ENCODE results near the gene SRGAP2B.
"Not testable (repeated sequence)": the region's sequence is repeated elsewhere in the genome, so short reads cannot be mapped to it uniquely, and the experiment has no call there.

The SRGAP2B gene

GRCh38 chr1:144894454-144895201 lies 200.5 kb downstream of the SRGAP2B start:
- not testable (repeated sequence) for H3K9ac ChIP-seq (ENCODE audit: low read depth, low read length); H3K36me3 ChIP-seq (ENCODE audit: insufficient read depth, low read length); H3K4me1 ChIP-seq (ENCODE audit: insufficient read depth, low read length); H3K9me3 ChIP-seq (ENCODE audit: control insufficient read depth, insufficient read depth, low read length)

- H3K4me1 ChIP-seq (ENCODE audit: insufficient read depth, low read length); H3K9me3 ChIP-seq (ENCODE audit: control insufficient read depth, insufficient read depth, low read length); H3K9ac ChIP-seq (ENCODE audit: low read depth, low read length); H3K36me3 ChIP-seq (ENCODE audit: insufficient read depth, low read length): not testable (repeated sequence)
These were observed 201.3 kb downstream of the SRGAP2B start for GRCh38 chr1:144893710-144894438.

- H3K9ac ChIP-seq (ENCODE audit: low read depth, low read length); H3K9me3 ChIP-seq (ENCODE audit: control insufficient read depth, insufficient read depth, low read length); H3K4me1 ChIP-seq (ENCODE audit: insufficient read depth, low read length); H3K36me3 ChIP-seq (ENCODE audit: insufficient read depth, low read length): not testable (repeated sequence)
These were observed 202.1 kb downstream of the SRGAP2B start for GRCh38 chr1:144893062-144893461.

- H3K4me1 ChIP-seq (ENCODE audit: insufficient read depth, low read length); H3K9ac ChIP-seq (ENCODE audit: low read depth, low read length); H3K36me3 ChIP-seq (ENCODE audit: insufficient read depth, low read length); H3K9me3 ChIP-seq (ENCODE audit: control insufficient read depth, insufficient read depth, low read length): not testable (repeated sequence)
These were observed 205.5 kb downstream of the SRGAP2B start for GRCh38 chr1:144889450-144890115.

- not testable (repeated sequence) for H3K9me3 ChIP-seq (ENCODE audit: control insufficient read depth, insufficient read depth, low read length); H3K4me1 ChIP-seq (ENCODE audit: insufficient read depth, low read length); H3K36me3 ChIP-seq (ENCODE audit: insufficient read depth, low read length)
- peak overlapping the region; percentile 28; the same call in 1 of the 2 replicates for H3K9ac ChIP-seq (ENCODE audit: low read depth, low read length)
These were observed 212.1 kb downstream of the SRGAP2B start for GRCh38 chr1:144883022-144883421.

- not testable (repeated sequence) for H3K9me3 ChIP-seq (ENCODE audit: control insufficient read depth, insufficient read depth, low read length); H3K4me1 ChIP-seq (ENCODE audit: insufficient read depth, low read length); H3K36me3 ChIP-seq (ENCODE audit: insufficient read depth, low read length); H3K9ac ChIP-seq (ENCODE audit: low read depth, low read length)
These were observed 212.8 kb downstream of the SRGAP2B start for GRCh38 chr1:144882343-144882742.

- not testable (repeated sequence) for H3K36me3 ChIP-seq (ENCODE audit: insufficient read depth, low read length); H3K9me3 ChIP-seq (ENCODE audit: control insufficient read depth, insufficient read depth, low read length); H3K9ac ChIP-seq (ENCODE audit: low read depth, low read length)
These were observed 236.5 kb downstream of the SRGAP2B start for GRCh38 chr1:144858607-144859006.

More at GRCh38 chr1:144858607-144859006, 236.5 kb downstream of the SRGAP2B start:
- H3K4me1 ChIP-seq (ENCODE audit: insufficient read depth, low read length) = not testable (repeated sequence)

All from ES-I3 (cell line).